H9 (cell line): ENCODE results near the gene BFSP2. TPM values are rescaled to one million over a fixed set of nuclear protein-coding genes. Genes with fewer than 3 reads are reported as not detected.

Experiments
- DNase-seq: peaks from one replicate; pipeline ENCODE4 v3.0.0-alpha.2; 2017
- H2AFZ ChIP-seq: one replicate; pipeline ENCODE4 v1.6.1; 2013; ENCODE audit warnings: mild to moderate bottlenecking, low read length, control low read depth, moderate library complexity
- H2AK5ac ChIP-seq: 2 replicates; pipeline ENCODE4 v1.6.1; 2013; ENCODE audit warnings: low read length, control low read depth, mixed read lengths; ENCODE audit not compliant: insufficient read length
- H2BK120ac ChIP-seq: one replicate; pipeline ENCODE4 v1.6.1; 2013; ENCODE audit warnings: low read depth, mild to moderate bottlenecking, low read length, control low read depth, inconsistent platforms; ENCODE audit not compliant: poor library complexity, severe bottlenecking
- H2BK12ac ChIP-seq: 2 replicates; pipeline ENCODE4 v1.6.1; 2013; ENCODE audit warnings: low read length, control low read depth, mixed read lengths, low read depth; ENCODE audit not compliant: insufficient read length
- H2BK15ac ChIP-seq: 2 replicates; pipeline ENCODE4 v1.6.1; 2013; ENCODE audit warnings: low read depth, low read length, control low read depth
- H2BK20ac ChIP-seq: one replicate; pipeline ENCODE4 v1.6.1; 2013; ENCODE audit warnings: low read depth, mild to moderate bottlenecking, low read length, control low read depth, inconsistent platforms; ENCODE audit not compliant: poor library complexity, severe bottlenecking
- H2BK5ac ChIP-seq: 2 replicates; pipeline ENCODE4 v1.6.1; 2013; ENCODE audit warnings: low read length, control low read depth, mixed read lengths; ENCODE audit not compliant: insufficient read length
- H3K14ac ChIP-seq: 2 replicates; pipeline ENCODE4 v1.6.1; 2013; ENCODE audit warnings: low read length, control low read depth; ENCODE audit not compliant: insufficient read depth
- H3K18ac ChIP-seq: 2 replicates; pipeline ENCODE4 v1.6.1; 2013; ENCODE audit warnings: low read depth, mild to moderate bottlenecking, mixed read lengths, low read length, control low read depth; ENCODE audit not compliant: insufficient read length
- H3K23ac ChIP-seq: 2 replicates; pipeline ENCODE4 v1.6.1; 2013; ENCODE audit warnings: low read length, control low read depth, mixed read lengths, low read depth; ENCODE audit not compliant: insufficient read length
- H3K23me2 ChIP-seq: 2 replicates; pipeline ENCODE4 v1.6.1; 2013; ENCODE audit warnings: low read depth, mild to moderate bottlenecking, mixed read lengths, low read length, control low read depth; ENCODE audit not compliant: insufficient read length, poor library complexity, severe bottlenecking
- H3K27ac ChIP-seq: 2 replicates; pipeline ENCODE4 v1.5.1; 2013; ENCODE audit warnings: low read length, control low read depth, mixed read lengths, low read depth; ENCODE audit not compliant: insufficient read length
- H3K27me3 ChIP-seq: 2 replicates; pipeline ENCODE4 v1.6.1; 2013; ENCODE audit warnings: low read length, control low read depth, inconsistent platforms; ENCODE audit not compliant: insufficient read depth
- H3K4ac ChIP-seq: 2 replicates; pipeline ENCODE4 v1.6.1; 2013; ENCODE audit warnings: low read depth, mild to moderate bottlenecking, control low read depth, inconsistent platforms, low read length, moderate library complexity
- H3K4me1 ChIP-seq: 2 replicates; pipeline ENCODE4 v1.6.1; 2013; ENCODE audit warnings: low read length, control low read depth, inconsistent platforms; ENCODE audit not compliant: insufficient read depth
- H3K4me2 ChIP-seq: 2 replicates; pipeline ENCODE4 v1.6.1; 2013; ENCODE audit warnings: low read length, control low read depth, mixed read lengths; ENCODE audit not compliant: insufficient read length, insufficient read depth
- H3K56ac ChIP-seq: 2 replicates; pipeline ENCODE4 v1.6.1; 2013; ENCODE audit warnings: low read depth, mild to moderate bottlenecking, mixed read lengths, low read length, control low read depth; ENCODE audit not compliant: insufficient read length
- H3K79me1 ChIP-seq: 2 replicates; pipeline ENCODE4 v1.6.1; 2013; ENCODE audit warnings: low read depth, mild to moderate bottlenecking, moderate library complexity, low read length, control low read depth, inconsistent platforms; ENCODE audit not compliant: insufficient read depth, poor library complexity, severe bottlenecking
- H3K79me2 ChIP-seq: 2 replicates; pipeline ENCODE4 v1.6.1; 2013; ENCODE audit warnings: low read length, control low read depth, inconsistent platforms; ENCODE audit not compliant: insufficient read depth
- H3K9ac ChIP-seq: 2 replicates; pipeline ENCODE4 v1.6.1; 2013; ENCODE audit warnings: low read length, control low read depth, mixed read lengths; ENCODE audit not compliant: insufficient read length; ENCODE audit errors: extremely low read depth
- H3K9me3 ChIP-seq: one replicate; pipeline ENCODE4 v1.6.1; 2013; ENCODE audit warnings: low read depth, low read length, inconsistent platforms; ENCODE audit not compliant: control insufficient read depth
- H3T11ph ChIP-seq: one replicate; pipeline ENCODE4 v1.6.1; 2013; ENCODE audit warnings: mild to moderate bottlenecking, low read length, control low read depth, inconsistent platforms
- H4K20me1 ChIP-seq: one replicate; pipeline ENCODE4 v1.6.1; 2013; ENCODE audit not compliant: control insufficient read depth, insufficient read length, insufficient read depth
- H4K5ac ChIP-seq: 2 replicates; pipeline ENCODE4 v1.6.1; 2013; ENCODE audit warnings: low read depth, mild to moderate bottlenecking, mixed read lengths, low read length, control low read depth; ENCODE audit not compliant: insufficient read length
- H4K8ac ChIP-seq: replicated peaks from 2 replicates; pipeline ENCODE4 v1.6.1; 2013; ENCODE audit warnings: low read length, control low read depth, mixed read lengths, low read depth; ENCODE audit not compliant: insufficient read length
- H4K91ac ChIP-seq: 2 replicates; pipeline ENCODE4 v1.6.1; 2013; ENCODE audit warnings: low read depth, mild to moderate bottlenecking, moderate library complexity, mixed read lengths, low read length, control low read depth; ENCODE audit not compliant: insufficient read length
- H3K27ac Mint-ChIP-seq, 3 experiments: 2 replicates in 2 of 3; 3 replicates in 1 of 3; pipeline ENCODE4 v1.8.0; 2020 to 2021; ENCODE audit warnings: mixed read lengths in 3 of 3, mild to moderate bottlenecking in 1 of 3, moderate library complexity in 1 of 3
- H3K27me3 Mint-ChIP-seq: 2 replicates; pipeline ENCODE4 v1.8.0; 2021; ENCODE audit warnings: low read depth, mild to moderate bottlenecking, moderate library complexity, mixed read lengths
- H3K36me3 Mint-ChIP-seq, 3 experiments: 2 replicates in 2 of 3; 3 replicates in 1 of 3; pipeline ENCODE4 v1.8.0; 2020 to 2021; ENCODE audit warnings: low read depth in 3 of 3, mixed read lengths in 3 of 3; ENCODE audit not compliant: insufficient read depth in 1 of 3
- H3K4me1 Mint-ChIP-seq, 2 experiments: 2 replicates each; pipeline ENCODE4 v1.8.0; 2020; ENCODE audit warnings: mixed read lengths in 2 of 2
- H3K4me3 Mint-ChIP-seq, 2 experiments: 2 replicates in 1 of 2; 3 replicates in 1 of 2; pipeline ENCODE4 v1.8.0; 2020 to 2021; ENCODE audit warnings: mild to moderate bottlenecking in 2 of 2, mixed read lengths in 2 of 2, moderate library complexity in 1 of 2
- H3K9me3 Mint-ChIP-seq, 2 experiments: 2 replicates in 1 of 2; 3 replicates in 1 of 2; pipeline ENCODE4 v1.8.0; 2020; ENCODE audit warnings: mild to moderate bottlenecking in 2 of 2, mixed read lengths in 2 of 2, moderate library complexity in 1 of 2
- WGBS: extraction: QIAGEN DNeasy Blood & Tissue Kit; methylation state at CpG from one replicate; pipeline ENCODE4 v1.1.7; 2013; ENCODE audit warnings: missing lambda C conversion rate, low lambda C conversion rate, mixed read lengths; ENCODE audit not compliant: insufficient read length; ENCODE audit errors: extremely low coverage; 5-methylcytosine and 5-hydroxymethylcytosine counted together
- total RNA-seq: library from RNA; stranded (reverse); gene quantifications from 2 replicates; pipeline ENCODE4 v1.2.1, GENCODE V29; 2021
- TF ChIP-seq, protein P1 (sequence below): fragments of 200-600 bp; sonication (generic); conservative IDR thresholded peaks from 3 replicates; pipeline ENCODE4 v1.8.0; 2021; ENCODE audit warnings: antibody characterized with exemption, mild to moderate bottlenecking

Gene BFSP2
- total RNA-seq, 1 experiment from 2014 or later, result not detected

DNA sequence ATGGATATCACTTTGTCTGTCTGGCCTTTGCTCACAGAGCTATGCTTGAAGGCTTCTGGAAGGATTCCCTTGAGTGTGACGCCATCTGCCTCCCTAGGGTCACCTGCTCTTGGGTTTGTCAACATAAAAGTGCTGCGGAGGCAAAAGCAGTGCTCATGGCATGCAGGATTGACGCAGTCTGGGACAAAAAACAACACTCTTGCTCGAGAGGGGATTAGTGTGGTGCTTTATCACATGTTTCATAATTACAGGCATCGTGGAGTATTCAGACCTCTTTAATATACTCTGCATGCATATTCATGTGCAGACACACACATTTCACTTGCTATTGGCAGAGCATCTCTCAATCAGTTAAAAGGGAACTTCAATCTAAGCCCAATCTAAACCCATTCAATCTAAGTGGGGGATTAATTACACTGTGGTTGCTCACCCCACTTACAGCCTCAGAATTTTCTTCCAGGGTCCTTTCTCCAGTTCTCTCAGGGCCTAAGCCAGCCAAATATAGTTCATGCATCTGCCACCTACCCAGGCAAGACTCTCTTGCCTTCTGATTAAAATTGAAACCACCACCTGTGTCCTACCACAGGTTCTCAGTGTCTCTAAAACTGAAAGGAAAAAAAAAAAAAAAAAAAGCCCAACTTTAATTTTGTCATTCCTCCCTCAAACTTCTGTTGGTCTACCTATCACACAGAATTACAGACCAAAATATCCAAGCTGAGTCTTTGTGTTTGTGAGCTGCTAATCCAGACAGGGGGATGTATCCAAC, 75.6 kb downstream of the BFSP2 start:
- Mint-ChIP-seq H3K27me3 (peaks cover 15% of the 10 kb centered on the region), H3K27ac (no peak overlapping the region), H3K36me3 (no peaks in the 10 kb centered on the region), H3K9me3 (no peaks in the 10 kb centered on the region), H3K4me3 (no peak overlapping the region), H3K4me1 (peaks cover 45 to 50% of the 10 kb centered on the region in 2 experiments)
- H2BK12ac ChIP-seq, result no peak overlapping the region
- H4K8ac ChIP-seq, result no peak overlapping the region
- H3K4me2 ChIP-seq, result no peak overlapping the region
- H3K9ac ChIP-seq, result no peak overlapping the region
- H4K20me1 ChIP-seq, result no peaks in the 10 kb centered on the region
- H3K4ac ChIP-seq, result no peak overlapping the region
- H4K91ac ChIP-seq, result no peak overlapping the region
- H3K18ac ChIP-seq, result no peak overlapping the region
- no peak for DNase-seq
- no peak overlapping the region for H3K56ac ChIP-seq
- H3K27ac ChIP-seq, result no peak overlapping the region
- no peak overlapping the region for H4K5ac ChIP-seq
- H3K79me2 ChIP-seq, result no peaks in the 10 kb centered on the region
- WGBS, result no CpG with 5 or more reads among the region's 5 CpGs
- H3T11ph ChIP-seq, result no peak overlapping the region
- H2BK15ac ChIP-seq, result no peak overlapping the region
- H3K79me1 ChIP-seq, result no peaks in the 10 kb centered on the region
- no peaks in the 10 kb centered on the region for H3K23me2 ChIP-seq
- no peak overlapping the region for H2BK5ac ChIP-seq
- no peak overlapping the region for H2AFZ ChIP-seq
- H2BK20ac ChIP-seq, result no peak overlapping the region
- peaks cover 2% of the 10 kb centered on the region; the same call in 1 of the 2 replicates for H3K4me1 ChIP-seq
- no peaks in the 10 kb centered on the region for H3K9me3 ChIP-seq
- H3K27me3 ChIP-seq, result no peaks in the 10 kb centered on the region
- TF ChIP-seq, protein P1, sequence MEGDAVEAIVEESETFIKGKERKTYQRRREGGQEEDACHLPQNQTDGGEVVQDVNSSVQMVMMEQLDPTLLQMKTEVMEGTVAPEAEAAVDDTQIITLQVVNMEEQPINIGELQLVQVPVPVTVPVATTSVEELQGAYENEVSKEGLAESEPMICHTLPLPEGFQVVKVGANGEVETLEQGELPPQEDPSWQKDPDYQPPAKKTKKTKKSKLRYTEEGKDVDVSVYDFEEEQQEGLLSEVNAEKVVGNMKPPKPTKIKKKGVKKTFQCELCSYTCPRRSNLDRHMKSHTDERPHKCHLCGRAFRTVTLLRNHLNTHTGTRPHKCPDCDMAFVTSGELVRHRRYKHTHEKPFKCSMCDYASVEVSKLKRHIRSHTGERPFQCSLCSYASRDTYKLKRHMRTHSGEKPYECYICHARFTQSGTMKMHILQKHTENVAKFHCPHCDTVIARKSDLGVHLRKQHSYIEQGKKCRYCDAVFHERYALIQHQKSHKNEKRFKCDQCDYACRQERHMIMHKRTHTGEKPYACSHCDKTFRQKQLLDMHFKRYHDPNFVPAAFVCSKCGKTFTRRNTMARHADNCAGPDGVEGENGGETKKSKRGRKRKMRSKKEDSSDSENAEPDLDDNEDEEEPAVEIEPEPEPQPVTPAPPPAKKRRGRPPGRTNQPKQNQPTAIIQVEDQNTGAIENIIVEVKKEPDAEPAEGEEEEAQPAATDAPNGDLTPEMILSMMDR, result no peak
- no peak overlapping the region for H3K23ac ChIP-seq
- H3K14ac ChIP-seq, result no peak overlapping the region
- H2AK5ac ChIP-seq, result no peak overlapping the region
- no peak overlapping the region for H2BK120ac ChIP-seq
